Liver (tissue), 9 donors: Measurements from ENCODE around the gene TRPV4. TPM values are rescaled to one million over a fixed set of nuclear protein-coding genes. Genes with fewer than 3 reads are reported as not detected.
A peak's percentile ranks its signal among the peaks of the same experiment; 100 is the strongest.

Experiments
- DNase-seq: peaks from one replicate; pipeline ENCODE4 v3.0.0-alpha.2; 2017; ENCODE audit warnings: low spot score
- H3K27ac ChIP-seq, 2 donors: one replicate each; pipeline ENCODE4 v1.7.0; 2013; ENCODE audit warnings: inconsistent platforms in 2 of 2, low read length in 2 of 2, control low read depth in 1 of 2, low read depth in 1 of 2, mild to moderate bottlenecking in 1 of 2
- H3K27me3 ChIP-seq, 4 donors: one replicate each; pipeline versions ENCODE4 v1.6.1 to v1.7.0; 2013; ENCODE audit warnings: low read length in 3 of 4, inconsistent platforms in 1 of 4, mild to moderate bottlenecking in 1 of 4, moderate library complexity in 1 of 4; ENCODE audit not compliant: control insufficient read depth in 4 of 4, insufficient read depth in 4 of 4
- H3K36me3 ChIP-seq, 4 donors: one replicate each; pipeline versions ENCODE4 v1.6.1 to v1.7.0; 2013; ENCODE audit warnings: low read length in 3 of 4, mild to moderate bottlenecking in 3 of 4, low read depth in 1 of 4, moderate library complexity in 1 of 4; ENCODE audit not compliant: control insufficient read depth in 4 of 4, insufficient read depth in 3 of 4
- H3K4me1 ChIP-seq, 4 donors: one replicate each; pipeline versions ENCODE4 v1.6.1 to v1.7.0; 2013; ENCODE audit warnings: low read length in 3 of 4, mild to moderate bottlenecking in 3 of 4, moderate library complexity in 1 of 4; ENCODE audit not compliant: control insufficient read depth in 4 of 4, insufficient read depth in 4 of 4
- H3K4me3 ChIP-seq, 3 donors: one replicate each; pipeline versions ENCODE4 v1.6.1 to v1.7.0; 2013; ENCODE audit warnings: low read length in 3 of 3, control low read depth in 1 of 3, low read depth in 1 of 3, mild to moderate bottlenecking in 1 of 3
- H3K9ac ChIP-seq, 2 donors: one replicate each; pipeline ENCODE4 v1.7.0; 2013; ENCODE audit warnings: low read length in 2 of 2, mild to moderate bottlenecking in 2 of 2, moderate library complexity in 2 of 2, control low read depth in 1 of 2, low read depth in 1 of 2
- H3K9me3 ChIP-seq, 4 donors: one replicate each; pipeline versions ENCODE4 v1.6.1 to v1.7.0; 2013; ENCODE audit warnings: low read length in 3 of 4; ENCODE audit not compliant: control insufficient read depth in 4 of 4
- EGR1 ChIP-seq, 2 donors: IDR thresholded peaks; 2 replicates each; pipeline ENCODE4 v1.6.1; 2016 to 2018; ENCODE audit warnings: antibody characterized with exemption in 2 of 2, low read depth in 2 of 2
- FOXA1 ChIP-seq: IDR thresholded peaks from 2 replicates; pipeline ENCODE4 v1.6.1; 2016; ENCODE audit warnings: antibody characterized with exemption
- FOXA2 ChIP-seq: IDR thresholded peaks from 2 replicates; pipeline ENCODE4 v1.6.1; 2016; ENCODE audit warnings: antibody characterized with exemption
- GABPA ChIP-seq, 2 donors: IDR thresholded peaks in 1 of 2; conservative IDR thresholded peaks in 1 of 2; 2 replicates each; pipeline ENCODE4 v1.6.1; 2016; ENCODE audit warnings: antibody characterized with exemption in 2 of 2, mild to moderate bottlenecking in 1 of 2, moderate library complexity in 1 of 2
- HNF4A ChIP-seq, 2 donors: conservative IDR thresholded peaks; 2 replicates each; pipeline ENCODE4 v1.6.1; 2016; ENCODE audit warnings: antibody characterized with exemption in 2 of 2, mild to moderate bottlenecking in 2 of 2
- JUND ChIP-seq, 2 donors: IDR thresholded peaks; 2 replicates each; pipeline ENCODE4 v1.6.1; 2016; ENCODE audit warnings: antibody characterized with exemption in 2 of 2
- RAD21 ChIP-seq, 2 donors: IDR thresholded peaks; 2 replicates each; pipeline ENCODE4 v1.6.1; 2016; ENCODE audit warnings: antibody characterized with exemption in 2 of 2, mild to moderate bottlenecking in 2 of 2
- RXRA ChIP-seq, 2 donors: IDR thresholded peaks; 2 replicates each; pipeline ENCODE4 v1.6.1; 2017 to 2018; ENCODE audit warnings: antibody characterized with exemption in 2 of 2, mild to moderate bottlenecking in 1 of 2
- SP1 ChIP-seq: IDR thresholded peaks from 2 replicates; pipeline ENCODE4 v1.6.1; 2018; ENCODE audit warnings: antibody characterized with exemption, mild to moderate bottlenecking
- YY1 ChIP-seq: IDR thresholded peaks from 2 replicates; pipeline ENCODE4 v1.6.1; 2016; ENCODE audit warnings: antibody characterized with exemption, mild to moderate bottlenecking
- WGBS: extraction: QIAGEN DNeasy Blood & Tissue Kit; methylation state at CpG from one replicate; pipeline ENCODE4 v1.1.7; 2013; 5-methylcytosine and 5-hydroxymethylcytosine counted together
- polyA plus RNA-seq, 2 donors: library from polyadenylated mRNA; stranded (reverse) in 1 of 2; unstranded in 1 of 2; fragments of 200-250 nt in 1 of 2; fragments of >200 nt in 1 of 2; fragmentation: Nextera tagmentation in 1 of 2; extraction: Ambion mirVana in 1 of 2; gene quantifications; one replicate each; pipeline versions ENCODE4 v1.2.1 to v1.2.3, GENCODE V29; 2013 to 2015
- total RNA-seq, 2 donors: library from RNA; depleted of rRNA; stranded (reverse); fragments of >200 nt; gene quantifications; one replicate each; pipeline ENCODE4 v1.2.3, GENCODE V29; 2014
- TF ChIP-seq, protein P1 (sequence below): IDR thresholded peaks from 2 replicates; pipeline ENCODE4 v1.6.1; 2016; ENCODE audit warnings: antibody characterized with exemption
- TF ChIP-seq, protein P2 (sequence below): IDR thresholded peaks from 2 replicates; pipeline ENCODE4 v1.6.1; 2016; ENCODE audit warnings: antibody characterized with exemption
- donor health status: healthy.
- donor health status: healthy.
- donor health status: healthy.
- donor health status: healthy.
- donor health status: healthy.

Gene TRPV4
- total and polyA plus RNA-seq, 4 donors: 1.3 to 9.6 (median 3.9) TPM

DNA sequence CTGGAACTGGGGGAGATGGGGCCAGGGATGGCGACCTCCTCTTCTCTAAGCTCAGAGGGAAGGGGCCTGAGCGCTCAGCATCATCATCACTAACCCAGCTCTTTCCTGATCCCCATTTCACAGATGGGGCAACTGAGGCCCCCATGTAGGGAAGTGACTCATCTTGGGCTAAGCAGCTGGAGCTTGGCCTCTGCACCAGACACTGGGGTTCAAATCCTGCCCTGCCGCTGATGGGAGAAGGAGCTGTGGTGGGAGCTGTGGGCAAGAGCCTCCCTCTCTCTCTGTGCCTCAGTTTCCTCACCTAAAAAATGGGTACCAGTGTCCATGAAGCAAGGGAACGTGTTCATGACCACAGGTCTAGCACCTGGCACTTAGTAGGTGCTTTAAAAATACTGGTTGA lies 2.6 kb upstream of the TRPV4 start:
- DNase-seq: no peak
- no peaks in the 10 kb centered on the region for H3K36me3 ChIP-seq
- H3K9ac ChIP-seq: no peak overlapping the region
- no peak overlapping the region for H3K27ac ChIP-seq
- H3K9me3 ChIP-seq: no peaks in the 10 kb centered on the region
- no peak overlapping the region for H3K4me3 ChIP-seq
- WGBS: 92% methylated on average over 4 of the region's 4 CpGs
- H3K4me1 ChIP-seq: peaks cover 6 to 21% (median 20%) of the 10 kb centered on the region in 4 donors
- TF ChIP-seq, protein P1, sequence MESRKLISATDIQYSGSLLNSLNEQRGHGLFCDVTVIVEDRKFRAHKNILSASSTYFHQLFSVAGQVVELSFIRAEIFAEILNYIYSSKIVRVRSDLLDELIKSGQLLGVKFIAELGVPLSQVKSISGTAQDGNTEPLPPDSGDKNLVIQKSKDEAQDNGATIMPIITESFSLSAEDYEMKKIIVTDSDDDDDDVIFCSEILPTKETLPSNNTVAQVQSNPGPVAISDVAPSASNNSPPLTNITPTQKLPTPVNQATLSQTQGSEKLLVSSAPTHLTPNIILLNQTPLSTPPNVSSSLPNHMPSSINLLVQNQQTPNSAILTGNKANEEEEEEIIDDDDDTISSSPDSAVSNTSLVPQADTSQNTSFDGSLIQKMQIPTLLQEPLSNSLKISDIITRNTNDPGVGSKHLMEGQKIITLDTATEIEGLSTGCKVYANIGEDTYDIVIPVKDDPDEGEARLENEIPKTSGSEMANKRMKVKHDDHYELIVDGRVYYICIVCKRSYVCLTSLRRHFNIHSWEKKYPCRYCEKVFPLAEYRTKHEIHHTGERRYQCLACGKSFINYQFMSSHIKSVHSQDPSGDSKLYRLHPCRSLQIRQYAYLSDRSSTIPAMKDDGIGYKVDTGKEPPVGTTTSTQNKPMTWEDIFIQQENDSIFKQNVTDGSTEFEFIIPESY: no peak
- no peaks in the 10 kb centered on the region for H3K27me3 ChIP-seq

DNA sequence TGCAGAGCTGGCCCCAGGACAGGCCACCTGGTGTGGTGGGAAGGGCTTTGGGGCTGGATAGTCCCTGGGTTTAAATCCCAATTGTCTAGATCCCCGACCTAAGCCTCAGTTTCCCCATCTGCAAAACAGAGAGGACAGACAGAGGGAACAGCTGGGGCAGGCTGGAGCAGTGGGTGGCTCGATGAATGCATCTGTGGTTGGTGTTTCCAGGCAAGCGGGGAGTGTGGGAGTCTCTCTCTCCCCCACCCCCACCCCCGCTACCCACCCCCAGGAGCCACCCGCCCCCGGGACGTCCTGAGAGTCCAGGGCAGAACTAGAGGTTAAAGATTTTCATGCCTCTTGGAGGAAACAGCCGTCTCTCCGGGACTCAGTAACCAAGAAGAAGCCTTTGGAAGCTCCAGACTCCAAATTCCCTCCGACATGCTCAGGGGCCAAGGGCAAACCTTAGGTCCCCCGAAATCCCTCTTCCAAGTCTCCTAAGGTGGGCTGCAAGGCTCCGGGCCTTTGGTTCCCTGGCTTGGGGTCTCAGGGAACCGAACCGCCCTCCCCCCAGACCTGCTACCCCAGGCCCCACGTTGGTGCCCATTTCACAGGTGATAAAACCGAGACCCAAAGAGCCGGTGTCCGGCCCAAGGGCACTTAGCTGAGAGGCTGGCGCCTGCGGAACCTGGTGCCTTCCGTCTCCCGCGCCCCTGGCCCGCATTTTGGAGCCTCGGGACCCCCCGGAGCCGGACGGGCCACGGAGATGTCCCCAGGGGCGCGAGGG lies 474 bp downstream of the TRPV4 start:
- H3K27ac ChIP-seq: peak overlapping the region; percentile 35 to 48
- peak overlapping the region in 1 of 2 donors; percentile 46 for H3K9ac ChIP-seq
- H3K4me1 ChIP-seq: peaks cover 8 to 43% (median 37%) of the 10 kb centered on the region in 4 donors
- no peaks in the 10 kb centered on the region for H3K27me3 ChIP-seq
- WGBS: 20% methylated on average over 31 of the region's 31 CpGs
- no peaks in the 10 kb centered on the region for H3K36me3 ChIP-seq
- TF ChIP-seq HNF4A (conservative IDR thresholded peaks at IDR 0.05): peak in 1 of 2 donors; percentile 6
- no peak for TF ChIP-seq JUND (IDR thresholded peaks at IDR 0.05)
- no peaks in the 10 kb centered on the region for H3K9me3 ChIP-seq
- peak overlapping the region; percentile 49 to 57 (median 57) for H3K4me3 ChIP-seq
- no peak for DNase-seq

DNA sequence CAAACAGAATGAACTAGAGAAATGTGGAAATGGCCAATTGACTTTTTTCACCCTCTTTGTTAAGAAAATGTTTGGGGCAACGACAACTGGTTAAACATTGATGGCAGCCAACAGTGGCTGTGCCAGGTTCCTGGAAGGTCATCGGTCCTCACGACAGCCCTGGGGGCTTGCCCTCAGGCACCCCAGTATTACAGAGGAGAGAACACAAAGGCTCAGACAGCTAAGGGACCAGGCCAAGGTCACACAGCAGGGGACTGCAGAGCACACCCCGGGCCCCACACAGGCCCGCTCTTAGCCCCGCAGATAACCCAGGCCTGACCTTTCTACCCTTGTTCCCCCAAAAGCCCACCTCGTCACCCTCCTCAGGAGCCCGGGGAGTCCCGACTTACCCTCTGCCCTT lies 1.3 kb downstream of the TRPV4 start:
- Histone ChIP-seq H3K27me3 (no peaks in the 10 kb centered on the region), H3K9ac (no peak overlapping the region), H3K36me3 (no peaks in the 10 kb centered on the region), H3K4me3 (peak overlapping the region in 2 of 3 donors; percentile 11 to 57), H3K27ac (peak overlapping the region; percentile 5 to 48), H3K9me3 (no peaks in the 10 kb centered on the region), H3K4me1 (peaks cover 8 to 43% (median 37%) of the 10 kb centered on the region in 4 donors)
- DNase-seq: no peak
- no peak for TF ChIP-seq EGR1 (IDR thresholded peaks at IDR 0.05; ENCODE audit: low read depth in 2 of 2)
- TF ChIP-seq RXRA (IDR thresholded peaks at IDR 0.05): peak; percentile 44 to 55
- TF ChIP-seq SP1: no peak
- TF ChIP-seq, protein P1: no peak
- no peak for TF ChIP-seq JUND (IDR thresholded peaks at IDR 0.05)
- no peak for TF ChIP-seq RAD21 (IDR thresholded peaks at IDR 0.05)
- no peak for TF ChIP-seq FOXA2
- peak; percentile 28 to 71 for TF ChIP-seq HNF4A (conservative IDR thresholded peaks at IDR 0.05)
- TF ChIP-seq GABPA (IDR thresholded peaks at IDR 0.05 in 1 of 2, conservative IDR thresholded peaks at IDR 0.05 in 1 of 2): no peak
- no peak for TF ChIP-seq FOXA1
- peak; percentile 64 for TF ChIP-seq YY1
- TF ChIP-seq, protein P2, sequence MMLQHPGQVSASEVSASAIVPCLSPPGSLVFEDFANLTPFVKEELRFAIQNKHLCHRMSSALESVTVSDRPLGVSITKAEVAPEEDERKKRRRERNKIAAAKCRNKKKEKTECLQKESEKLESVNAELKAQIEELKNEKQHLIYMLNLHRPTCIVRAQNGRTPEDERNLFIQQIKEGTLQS: no peak
- WGBS: 40% methylated on average over 9 of the region's 9 CpGs
